Adrenal gland (tissue), 12 donors: ENCODE results near the gene TMEM109. TPM values are rescaled to one million over a fixed set of nuclear protein-coding genes. Genes with fewer than 3 reads are reported as not detected.

Experiments
- DNase-seq, 7 donors: peaks; one replicate each; pipeline ENCODE4 v3.0.0-alpha.2; 2019 to 2020
- H3K27ac ChIP-seq, 5 donors: fragments of 200-600 bp; sonication (generic) in 4 of 5; 1 replicate in 3 of 5; 2 replicates in 2 of 5; pipeline versions ENCODE4 v1.5.1 to v1.8.0; 2016 to 2020; ENCODE audit warnings: mild to moderate bottlenecking in 1 of 5
- H3K27me3 ChIP-seq: fragments of 200-600 bp; 2 replicates; pipeline ENCODE4 v1.8.0; 2021
- H3K36me3 ChIP-seq, 2 donors: fragments of 200-600 bp; replicated peaks in 1 of 2; 1 replicate in 1 of 2; 2 replicates in 1 of 2; pipeline versions ENCODE4 v1.5.1 to v1.8.0; 2018 to 2022
- H3K4me1 ChIP-seq, 2 donors: fragments of 200-600 bp; replicated peaks in 1 of 2; 1 replicate in 1 of 2; 2 replicates in 1 of 2; pipeline versions ENCODE4 v1.5.1 to v1.8.0; 2018 to 2021
- H3K4me3 ChIP-seq, 4 donors: fragments of 200-600 bp; sonication (generic) in 3 of 4; one replicate each; pipeline ENCODE4 v1.5.1; 2016 to 2018
- H3K9me3 ChIP-seq, 3 donors: fragments of 200-600 bp; sonication (generic) in 1 of 3; replicated peaks in 1 of 3; 1 replicate in 2 of 3; 2 replicates in 1 of 3; pipeline versions ENCODE4 v1.5.1 to v1.8.0; 2016 to 2021
- CTCF ChIP-seq, 6 experiments: fragments of 450-650 bp in 4 of 6; fragments of 200-600 bp in 2 of 6; sonication (generic) in 1 of 6; IDR thresholded peaks; 1 replicate in 5 of 6; 2 replicates in 1 of 6; pipeline versions ENCODE4 v1.5.1 to v1.8.0; 2016 to 2021; ENCODE audit warnings: antibody characterized with exemption in 6 of 6, mild to moderate bottlenecking in 2 of 6, moderate library complexity in 1 of 6
- POLR2A ChIP-seq, 2 donors: fragments of 450-650 bp; IDR thresholded peaks; one replicate each; pipeline ENCODE4 v1.6.1; 2017; ENCODE audit warnings: antibody characterized with exemption in 2 of 2, mild to moderate bottlenecking in 2 of 2, moderate library complexity in 1 of 2
- WGBS, 4 donors: extraction: QIAGEN DNeasy Blood & Tissue Kit in 2 of 4; methylation state at CpG; one replicate each; pipeline versions ENCODE4 v1.1.5 to v1.1.7; 2013 to 2017; 5-methylcytosine and 5-hydroxymethylcytosine counted together
- intact Hi-C, 2 donors: fragments of 100-400 bp; cut with DNase I; formaldehyde crosslinking; loops; one replicate each; pipeline versions ENCODE4 v1.14.1 to v1.15.0; 2022 to 2023
- polyA plus RNA-seq, 3 donors: library from polyadenylated mRNA; stranded (reverse); fragments of 200-250 nt in 2 of 3; fragments of 350-450 nt in 1 of 3; fragmentation: Illumina TruSeq in 1 of 3; extraction: RNeasy Lipid Tissue Mini Kit (QIAGEN cat#74804) in 1 of 3; gene quantifications; one replicate each; pipeline ENCODE4 v1.2.3, GENCODE V29; 2013 to 2014
- total RNA-seq, 9 donors: library from RNA; depleted of rRNA in 4 of 9; stranded (reverse); fragments of >200 nt in 4 of 9; fragments of 120-200 nt in 1 of 9; fragmentation: NEBNext Ultra II Directional in 1 of 9; extraction: Animal tissue kit (Norgen Biotek cat#: 25700) in 1 of 9; gene quantifications; one replicate each; pipeline versions ENCODE4 v1.1.0 to v1.2.4, GENCODE V29; 2013 to 2023
- donor health status: healthy with polysubstance abuse.
- donor health status: Bipolar disorder and iron deficiency.
- donor health status: DM: yes; HTN: yes; CAD: no.
- donor health status: DM: no; HTN: no; CAD: no.
- donor health status: DM: no; HTN: no; CAD: no.
- donor health status: DM: yes; HTN: yes; CAD: no.

The TMEM109 gene
- total and polyA plus RNA-seq, 12 donors = 29.3 to 115 (median 84.8) TPM

GRCh38 chr11:60878245-60879101, 35.5 kb upstream of the TMEM109 start:
- Histone ChIP-seq H3K27ac (peak overlapping the region in 2 of 5 donors; percentile 31 to 54), H3K4me3 (no peak overlapping the region), H3K36me3 (no peaks in the 10 kb centered on the region), H3K27me3 (no peaks in the 10 kb centered on the region), H3K9me3 (no peaks in the 10 kb centered on the region), H3K4me1 (peaks cover 0 to 3% of the 10 kb centered on the region in 2 donors)
- DNase-seq = peak in 3 of 7 donors; percentile 13 to 40 (median 25)
- intact Hi-C loops = no loop called here
- TF ChIP-seq POLR2A (IDR thresholded peaks at IDR 0.05) (no peak), CTCF (IDR thresholded peaks at IDR 0.05) (no peak)
- WGBS, 4 donors = 49 to 60% (median 53%) methylated on average over 5 of the region's 5 CpGs

- Histone ChIP-seq H3K27me3 (no peaks in the 10 kb centered on the region), H3K9me3 (no peaks in the 10 kb centered on the region), H3K4me3 (no peak overlapping the region), H3K27ac (peak overlapping the region in 1 of 5 donors; percentile 31), H3K4me1 (no peaks in the 10 kb centered on the region), H3K36me3 (no peaks in the 10 kb centered on the region)
- WGBS, 4 donors = 88 to 93% (median 90%) methylated on average over 1 of the region's 1 CpG
- intact Hi-C loops = no loop called here
- no peak for DNase-seq
- TF ChIP-seq CTCF (IDR thresholded peaks at IDR 0.05) (no peak), POLR2A (IDR thresholded peaks at IDR 0.05) (no peak)
Measured at GRCh38 chr11:60879104-60879503, 34.9 kb upstream of the TMEM109 start.

GRCh38 chr11:60879971-60880588, 33.9 kb upstream of the TMEM109 start:
- WGBS, 4 donors = 68 to 87% (median 80%) methylated on average over 4 to 5 of the region's 5 CpGs
- no peaks in the 10 kb centered on the region for H3K36me3 ChIP-seq
- H3K9me3 ChIP-seq = no peaks in the 10 kb centered on the region
- DNase-seq = peak in 1 of 7 donors; percentile 8
- H3K27ac ChIP-seq = no peak overlapping the region
- TF ChIP-seq CTCF (IDR thresholded peaks at IDR 0.05) = no peak
- H3K4me3 ChIP-seq = no peak overlapping the region
- H3K4me1 ChIP-seq = no peaks in the 10 kb centered on the region
- H3K27me3 ChIP-seq = no peaks in the 10 kb centered on the region
- intact Hi-C loops = no loop called here

GRCh38 chr11:60880643-60881282, 33.2 kb upstream of the TMEM109 start:
- intact Hi-C loops = no loop called here
- 71 to 78% (median 75%) methylated on average over 6 to 8 of the region's 8 CpGs for WGBS, 4 donors
- H3K27ac ChIP-seq = no peak overlapping the region
- H3K9me3 ChIP-seq = no peaks in the 10 kb centered on the region
- H3K4me3 ChIP-seq = no peak overlapping the region
- no peak for TF ChIP-seq CTCF (IDR thresholded peaks at IDR 0.05)
- no peak for TF ChIP-seq POLR2A (IDR thresholded peaks at IDR 0.05)
- DNase-seq = peak in 2 of 7 donors; percentile 10 to 33
- H3K4me1 ChIP-seq = no peaks in the 10 kb centered on the region
- H3K27me3 ChIP-seq = no peaks in the 10 kb centered on the region
- H3K36me3 ChIP-seq = no peaks in the 10 kb centered on the region
